Measurements from ENCODE around the gene EPPIN.
"Not testable (repeated sequence)": the region's sequence is repeated elsewhere in the genome, so short reads cannot be mapped to it uniquely, and the experiment has no call there.

The EPPIN gene

DNA sequence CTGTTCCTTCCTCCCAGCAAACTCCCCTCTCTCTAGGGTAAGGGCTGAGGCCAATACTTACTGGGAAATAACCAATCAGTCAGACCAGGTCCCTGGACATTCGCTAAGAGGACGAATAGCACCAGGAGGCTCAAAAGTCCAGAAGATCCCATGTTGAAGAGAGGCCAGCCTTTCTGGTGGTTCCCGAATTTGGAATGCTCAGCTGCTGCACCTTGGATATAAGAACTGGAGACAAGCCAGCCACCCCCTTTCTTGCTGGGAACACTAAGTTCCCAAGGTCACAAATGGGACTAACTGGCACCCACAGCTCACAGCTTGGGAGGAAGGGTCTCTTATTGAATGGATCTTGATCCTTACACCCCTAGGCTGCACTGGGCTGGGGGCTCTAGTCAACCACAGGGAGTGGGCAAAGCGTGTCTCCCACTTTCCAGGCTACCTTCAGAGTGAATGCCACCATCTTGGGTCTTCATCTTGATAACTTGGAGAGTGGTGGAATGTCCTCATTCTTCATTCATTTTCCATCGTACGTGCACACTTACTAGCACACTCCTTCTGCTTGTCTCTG, at the start of gene EPPIN:
Gene EPPIN, minus strand, starts transcription at position 196 of the 565 bp plus-strand sequence. Its CDS starts 44 bp downstream, at position 152.
- in situ Hi-C loops (cut with MboI; ENCODE audit: low sequenced_read_pairs): no loop called here

DNA sequence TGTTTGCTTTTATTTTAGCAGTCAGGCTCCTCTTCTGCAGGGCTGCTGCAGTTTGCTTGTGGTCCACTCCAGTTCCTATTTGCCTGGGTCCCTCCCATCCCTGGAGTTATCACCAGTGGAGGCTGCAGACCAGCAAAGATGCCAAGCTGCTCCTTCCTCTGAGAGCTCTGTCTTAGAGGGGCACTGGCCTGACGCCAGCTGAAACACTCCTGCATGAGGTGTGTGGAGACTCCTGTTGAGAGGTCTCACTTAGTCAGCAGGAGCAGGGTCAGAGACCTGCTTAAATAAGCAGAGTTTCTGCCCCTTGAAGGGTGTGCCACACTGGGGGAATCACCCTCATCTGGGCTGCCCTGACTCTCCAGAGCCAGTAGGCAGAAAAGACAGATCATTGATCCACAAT, 48.0 kb upstream of the EPPIN start:
- in situ Hi-C loops (cut with MboI; ENCODE audit: low sequenced_read_pairs): no loop called here

DNA sequence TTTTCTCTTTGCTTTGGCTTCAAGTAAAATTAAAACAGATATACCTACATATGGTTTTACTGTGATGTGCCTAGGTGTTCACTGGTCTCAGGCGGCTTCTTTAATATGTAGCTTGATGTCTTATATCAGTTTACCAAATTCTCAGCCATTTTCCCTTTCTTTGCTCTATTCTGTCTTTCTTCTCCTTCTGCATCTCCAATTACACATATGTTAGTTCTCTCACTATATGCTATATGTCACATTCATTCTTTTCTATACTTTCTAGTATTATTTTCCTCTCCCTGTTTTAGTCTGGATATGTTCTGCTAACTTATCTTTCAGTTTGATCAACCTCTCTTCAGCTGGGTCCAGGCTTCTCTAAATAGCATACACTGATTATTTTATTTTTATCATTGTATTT, 46.3 kb upstream of the EPPIN start:
- in situ Hi-C loops (cut with MboI; ENCODE audit: low sequenced_read_pairs): no loop called here

DNA sequence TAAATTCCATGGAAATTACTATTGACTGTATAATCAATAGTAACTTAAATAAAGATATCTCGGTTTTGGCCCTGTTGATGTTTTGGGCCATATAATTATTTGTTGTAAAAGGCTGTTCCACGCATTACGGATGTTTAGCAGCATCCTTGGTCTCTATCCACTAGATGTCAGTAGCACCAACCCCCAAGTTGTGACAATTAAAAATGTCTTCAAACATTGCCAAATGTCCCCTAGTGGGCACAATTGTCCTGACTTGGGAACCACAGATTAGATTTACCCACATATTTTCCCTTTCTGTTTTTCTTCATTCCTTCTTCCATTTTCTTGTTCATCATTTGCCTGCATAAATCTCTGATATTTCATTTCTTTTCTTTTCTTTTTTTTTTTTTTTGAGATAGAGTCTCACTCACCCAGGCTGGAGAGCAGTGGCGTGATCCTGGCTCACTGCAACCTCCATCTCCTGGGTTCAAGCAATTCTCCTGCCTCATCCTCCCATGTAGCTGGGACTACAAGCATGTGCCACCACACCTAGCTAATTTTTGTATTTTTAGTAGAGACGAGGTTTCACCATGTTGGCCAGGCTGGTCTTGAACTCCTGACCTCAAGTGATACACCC, 45.5 kb upstream of the EPPIN start:
- in situ Hi-C loops (cut with MboI; ENCODE audit: low sequenced_read_pairs): no loop called here

DNA sequence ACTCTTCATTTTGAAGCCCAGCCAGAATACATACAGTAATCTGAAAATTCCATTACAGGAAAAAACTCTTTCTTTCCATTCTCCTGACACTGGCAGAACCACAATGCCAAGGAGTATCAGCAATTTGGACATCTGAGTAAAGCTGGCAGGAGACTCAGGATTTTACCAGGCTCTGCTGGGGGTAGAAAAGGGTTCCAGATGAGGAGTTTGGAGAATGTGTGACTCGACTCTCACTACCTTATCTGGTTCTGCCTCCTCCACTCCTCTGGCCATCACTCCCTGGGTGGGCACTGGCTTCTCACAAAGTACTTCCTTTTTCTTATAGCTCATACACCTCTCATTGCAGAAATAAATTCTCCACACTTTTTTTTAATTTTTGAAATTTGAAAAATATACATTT, 42.5 kb upstream of the EPPIN start:
- in situ Hi-C loops (cut with MboI; ENCODE audit: low sequenced_read_pairs): no loop called here

DNA sequence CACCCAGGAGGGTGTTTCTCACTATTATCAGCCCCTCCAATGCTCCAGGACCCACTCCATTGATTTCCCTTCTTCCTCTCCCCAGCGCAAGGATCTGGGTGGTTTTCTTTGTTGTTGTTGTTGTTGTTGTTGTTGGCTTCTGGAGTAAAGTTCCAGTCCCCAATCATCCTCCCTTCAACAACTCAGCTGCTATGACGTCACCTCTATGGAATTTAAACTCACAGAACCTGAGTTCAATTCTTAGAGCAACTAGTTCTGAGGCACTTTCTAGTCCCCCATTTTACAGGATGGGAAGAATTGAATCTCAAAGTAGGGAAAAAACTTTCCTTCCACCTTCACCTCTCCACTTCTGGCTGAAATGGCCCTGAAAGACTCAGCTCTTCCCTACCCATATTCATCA, 41.6 kb upstream of the EPPIN start:
- in situ Hi-C loops (cut with MboI; ENCODE audit: low sequenced_read_pairs): no loop called here

DNA sequence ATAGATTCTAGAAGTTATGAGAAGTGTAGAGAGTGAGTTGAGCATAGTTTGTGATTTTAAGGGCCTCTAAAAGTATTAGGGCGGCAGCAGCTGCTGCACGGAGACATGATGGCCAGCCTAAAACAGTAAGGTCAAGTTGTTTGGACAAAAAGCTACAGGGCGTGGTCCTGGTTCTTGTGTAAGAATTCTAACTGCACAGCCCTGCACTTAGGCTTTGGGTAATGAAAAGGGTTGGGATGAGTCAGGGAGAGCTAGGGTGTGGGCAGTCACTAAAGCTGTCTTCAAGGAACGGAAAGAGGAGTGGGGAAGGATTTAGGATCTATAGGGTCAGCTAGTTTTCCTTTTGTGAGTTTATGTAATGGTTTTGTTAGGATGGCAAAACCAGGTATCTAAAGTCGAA, 38.8 kb upstream of the EPPIN start:
- in situ Hi-C loops (cut with MboI; ENCODE audit: low sequenced_read_pairs): not testable (repeated sequence)

DNA sequence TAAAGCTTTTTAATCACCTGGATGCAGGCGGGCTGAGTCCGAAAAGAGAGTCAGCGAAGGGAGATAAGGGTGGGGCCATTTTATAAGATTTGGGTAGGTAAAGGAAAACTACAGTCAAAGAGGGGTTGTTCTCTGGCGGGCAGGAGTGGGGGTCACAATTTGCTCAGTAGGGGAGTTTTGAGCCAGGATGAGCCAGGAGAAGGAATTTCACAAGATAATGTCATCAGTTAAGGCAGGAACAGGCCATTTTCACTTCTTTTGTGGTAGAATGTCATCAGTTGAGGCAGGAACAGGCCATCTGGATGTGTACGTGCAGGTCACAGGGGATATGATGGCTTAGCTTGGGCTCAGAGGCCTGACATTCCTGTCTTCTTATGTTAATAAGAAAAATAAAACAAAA, 37.1 kb upstream of the EPPIN start:
- in situ Hi-C loops (cut with MboI; ENCODE audit: low sequenced_read_pairs): not testable (repeated sequence)

DNA sequence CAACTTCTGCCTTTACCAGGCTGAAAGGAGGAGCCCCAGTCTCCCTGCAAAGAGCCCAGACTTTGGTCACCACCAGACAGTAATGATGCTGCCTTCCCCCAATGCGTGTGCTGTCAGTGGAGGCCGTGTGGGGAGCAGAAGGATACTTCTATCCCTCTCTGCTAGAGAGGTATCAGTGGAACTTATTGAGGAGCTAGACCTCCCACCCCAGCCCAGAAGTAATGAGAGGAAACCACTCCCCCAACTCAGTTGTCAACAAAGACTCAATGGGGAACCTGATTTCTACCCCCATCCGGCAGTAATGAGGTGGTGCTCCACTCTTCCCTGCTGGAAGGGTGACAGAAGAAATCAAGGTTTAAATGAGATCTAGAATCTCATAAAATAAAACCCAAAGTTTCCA, 36.3 kb upstream of the EPPIN start:
- in situ Hi-C loops (cut with MboI; ENCODE audit: low sequenced_read_pairs): no loop called here

DNA sequence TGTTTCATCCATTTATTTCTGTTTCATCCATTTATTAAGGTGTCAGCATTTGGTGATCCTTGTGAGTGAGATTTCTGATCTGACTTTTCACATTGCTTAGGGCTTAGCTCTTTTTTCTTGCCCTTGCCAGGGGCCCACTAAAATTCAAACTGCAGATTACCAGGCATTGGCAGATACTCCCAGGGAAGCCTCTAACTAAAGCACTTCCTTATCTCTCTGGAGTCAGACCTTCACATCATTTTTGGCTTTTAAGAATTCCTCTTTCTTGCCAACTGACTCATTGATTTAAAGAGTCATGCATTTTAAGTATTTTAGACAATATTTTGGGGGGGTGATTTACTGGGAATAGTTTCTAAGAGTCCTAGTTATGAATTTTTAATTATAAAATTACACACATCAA, 34.5 kb upstream of the EPPIN start:
- in situ Hi-C loops (cut with MboI; ENCODE audit: low sequenced_read_pairs): no loop called here

DNA sequence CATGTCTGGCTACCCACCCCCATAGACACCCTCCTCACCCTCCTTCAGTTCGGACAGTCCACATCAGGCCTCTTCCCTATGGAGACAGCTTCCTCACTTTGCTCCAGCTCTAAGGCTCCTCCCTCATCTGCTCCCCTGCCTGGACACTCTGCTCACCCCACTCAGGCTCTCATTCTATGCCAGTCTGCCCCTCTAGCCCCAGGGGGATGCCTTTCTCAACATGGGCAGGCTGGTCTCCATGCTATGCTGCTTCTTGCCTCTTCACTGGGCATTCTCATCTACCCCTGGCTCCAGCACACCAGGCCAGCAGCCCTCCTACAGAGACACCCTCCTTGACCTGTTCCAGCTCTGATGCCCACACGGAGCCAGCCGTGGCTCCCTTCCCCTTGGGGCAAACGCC, 32.0 kb upstream of the EPPIN start, which contains the start of gene WFDC8:
Gene WFDC8, minus strand, starts transcription at position 101 of the 400 bp plus-strand sequence. Its CDS starts 37 bp downstream, at position 64.
- in situ Hi-C loops (cut with MboI; ENCODE audit: low sequenced_read_pairs): no loop called here

DNA sequence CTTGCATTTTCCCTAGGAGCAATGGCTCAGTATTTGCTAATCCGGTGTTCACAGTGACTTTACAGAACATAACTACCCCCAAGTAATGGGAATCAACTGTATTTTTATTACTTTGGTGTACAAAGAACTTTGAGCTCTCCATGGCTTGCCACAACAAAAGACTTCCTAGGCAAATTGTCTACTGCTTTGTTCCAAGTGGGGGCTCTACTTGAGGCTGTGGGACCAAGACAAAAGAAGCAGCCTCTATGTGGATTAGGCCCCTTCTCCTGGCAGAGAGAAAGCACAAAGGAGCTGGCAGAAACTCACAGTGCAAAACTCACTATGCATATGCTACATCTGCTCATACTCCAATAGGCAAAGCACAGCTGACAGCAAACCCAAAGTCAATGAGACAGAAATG, 31.0 kb upstream of the EPPIN start:
- in situ Hi-C loops (cut with MboI; ENCODE audit: low sequenced_read_pairs): no loop called here

DNA sequence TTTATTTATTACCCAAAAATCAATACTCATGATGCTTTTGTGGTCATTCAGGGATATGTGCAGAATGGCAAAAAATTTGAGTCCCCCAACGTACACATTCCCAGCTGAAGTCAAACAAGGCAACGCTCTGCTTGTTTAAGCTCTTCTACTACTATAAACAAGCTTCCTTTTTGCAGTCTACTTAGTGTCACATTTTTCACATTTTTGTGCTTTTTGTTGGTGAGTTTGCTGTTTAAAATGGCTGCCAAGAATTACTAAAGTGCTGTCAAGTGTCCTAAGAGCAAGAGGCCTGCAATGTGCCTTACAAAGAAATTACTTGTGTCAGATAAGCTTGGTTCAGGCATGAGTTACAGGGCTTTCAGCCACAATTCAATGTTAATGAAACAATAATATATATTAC, 29.8 kb upstream of the EPPIN start:
- in situ Hi-C loops (cut with MboI; ENCODE audit: low sequenced_read_pairs): no loop called here

DNA sequence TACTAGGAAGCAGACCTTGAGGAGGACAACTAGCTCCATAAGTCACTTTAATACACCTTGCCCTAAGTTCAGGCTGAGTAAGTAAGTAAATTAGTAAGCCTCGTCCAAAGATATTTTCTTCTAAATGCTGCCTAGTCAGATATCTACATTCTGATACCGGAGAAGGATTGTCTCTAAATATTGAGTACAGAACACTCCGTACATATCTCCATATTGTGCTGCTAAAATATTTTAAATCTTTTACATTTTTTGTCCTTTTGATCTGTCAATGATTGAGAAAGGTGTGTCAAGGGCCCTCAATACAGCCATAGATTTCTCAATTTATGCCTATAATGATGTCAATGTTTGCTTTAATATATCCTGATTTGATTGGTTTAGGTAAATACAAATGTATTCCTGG, 28.7 kb upstream of the EPPIN start:
- in situ Hi-C loops (cut with MboI; ENCODE audit: low sequenced_read_pairs): no loop called here

DNA sequence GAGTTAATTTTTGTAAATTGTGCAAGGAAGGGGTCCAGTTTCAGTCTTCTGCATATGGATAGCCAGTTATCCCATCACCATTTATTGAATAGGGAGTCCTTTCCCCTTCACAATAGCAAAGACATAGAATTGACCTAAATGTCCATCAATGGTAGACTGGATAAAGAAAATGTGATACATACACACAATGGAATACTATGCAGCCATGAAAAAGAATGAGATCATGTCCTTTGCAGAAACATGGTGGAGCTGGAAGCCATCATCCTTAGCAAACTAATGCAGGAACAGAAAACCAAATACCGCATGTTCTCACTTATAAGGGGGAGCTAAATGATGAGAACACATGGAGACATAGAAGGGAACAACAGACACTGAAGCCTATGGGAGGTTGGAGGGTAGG, 22.4 kb upstream of the EPPIN start:
- in situ Hi-C loops (cut with MboI; ENCODE audit: low sequenced_read_pairs): not testable (repeated sequence)

DNA sequence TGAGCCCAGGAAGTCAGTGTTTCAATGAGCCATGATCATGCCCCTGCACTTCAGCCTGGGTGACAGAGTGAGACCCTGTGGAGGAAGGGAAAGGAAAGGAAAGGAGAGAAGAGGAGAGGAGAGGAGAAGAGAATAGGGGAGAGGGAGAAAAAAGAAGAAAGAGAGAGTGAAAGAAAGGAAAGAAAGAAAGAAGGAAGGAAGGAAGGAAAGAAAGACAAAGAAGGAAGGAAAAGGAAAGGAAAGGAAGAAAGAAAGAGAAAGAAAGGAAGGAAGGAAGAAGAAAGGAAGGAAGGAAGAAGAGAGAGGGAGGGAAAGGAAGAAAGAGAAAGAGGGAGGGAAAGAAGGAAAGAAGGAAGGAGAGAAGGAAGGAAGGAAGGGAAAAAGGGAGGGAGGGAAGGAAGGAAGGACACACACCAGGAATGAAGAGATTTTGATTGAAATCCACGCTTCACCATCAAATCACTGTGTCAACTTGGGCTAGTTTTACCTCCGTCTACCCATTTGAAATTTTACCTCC, 17.6 kb upstream of the EPPIN start:
- in situ Hi-C loops (cut with MboI; ENCODE audit: low sequenced_read_pairs): no loop called here

DNA sequence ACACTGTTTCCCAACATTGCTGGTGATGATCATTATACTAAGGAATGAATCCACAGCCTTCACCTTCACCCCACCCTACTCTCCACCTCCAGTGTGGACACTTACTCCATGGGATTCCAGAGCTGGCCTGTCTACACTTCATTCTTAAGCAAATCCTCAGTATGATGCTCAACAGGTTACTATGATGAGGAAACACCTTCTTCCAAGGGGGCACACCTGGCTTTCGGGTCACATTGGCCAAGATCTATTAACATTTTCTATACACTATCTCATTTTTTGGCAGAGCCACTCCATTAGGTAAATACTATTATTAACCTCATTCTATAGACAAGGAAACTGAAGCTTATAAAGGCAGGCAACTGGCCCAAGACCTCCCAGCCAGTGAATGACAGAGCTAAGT, 8.0 kb upstream of the EPPIN start:
- in situ Hi-C loops (cut with MboI; ENCODE audit: low sequenced_read_pairs): no loop called here

DNA sequence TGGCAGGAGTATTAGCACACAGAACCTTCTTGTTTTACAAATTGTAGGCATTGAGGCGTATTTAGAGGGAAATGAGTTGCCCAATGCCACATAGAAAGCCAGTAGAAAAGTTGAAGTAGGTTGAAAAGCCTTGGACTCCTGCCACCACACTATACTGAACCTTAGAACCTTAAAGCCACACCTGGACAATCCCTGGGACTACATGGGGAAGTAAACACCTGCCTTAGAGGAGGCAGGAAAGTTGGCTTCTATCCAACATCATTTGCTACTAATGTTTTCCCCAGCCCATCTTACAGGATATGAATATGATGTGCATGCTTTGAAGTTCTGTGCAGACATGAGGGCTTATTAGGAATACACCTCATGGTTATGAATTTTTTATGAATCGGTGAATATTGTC, 5.3 kb upstream of the EPPIN start:
- in situ Hi-C loops (cut with MboI; ENCODE audit: low sequenced_read_pairs): no loop called here

DNA sequence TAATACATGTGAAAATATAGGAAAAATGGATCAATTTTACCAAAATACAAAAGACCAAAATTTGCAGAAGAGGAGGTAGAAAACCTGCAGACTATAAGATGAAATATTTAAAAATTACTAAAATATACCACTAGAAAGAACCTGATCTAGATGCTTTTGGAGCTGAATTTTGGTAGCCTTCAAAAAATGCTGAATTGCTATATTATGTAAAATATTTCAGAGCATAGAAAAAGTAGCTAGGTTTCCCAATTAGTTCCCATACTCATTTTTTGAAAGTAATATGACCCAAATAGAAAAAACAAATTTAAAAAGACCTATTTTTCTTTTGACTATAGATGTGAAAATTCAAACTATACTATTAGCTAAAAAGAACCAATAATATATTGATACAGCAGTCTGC, 3.6 kb upstream of the EPPIN start:
- in situ Hi-C loops (cut with MboI; ENCODE audit: low sequenced_read_pairs): no loop called here

DNA sequence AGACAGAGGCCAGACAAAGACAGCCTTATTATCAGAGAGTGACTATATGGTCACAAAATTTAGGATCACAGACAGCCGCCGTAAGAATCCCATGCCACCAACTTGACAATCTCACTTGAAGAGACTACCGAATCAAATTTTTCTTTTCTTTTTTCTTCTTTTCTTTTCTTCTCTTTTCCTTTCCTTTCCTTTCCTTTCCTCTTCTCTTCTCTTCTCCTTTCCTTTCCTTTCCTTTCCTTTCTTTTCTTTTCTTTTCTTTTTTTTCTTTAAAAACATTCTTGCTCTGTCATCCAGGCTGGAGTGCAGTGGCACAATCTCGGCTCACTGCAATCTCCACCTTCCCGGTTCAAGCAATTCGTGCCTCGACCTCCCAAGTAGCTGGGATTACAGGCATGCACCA, 1.2 kb upstream of the EPPIN start:
- in situ Hi-C loops (cut with MboI; ENCODE audit: low sequenced_read_pairs): no loop called here

DNA sequence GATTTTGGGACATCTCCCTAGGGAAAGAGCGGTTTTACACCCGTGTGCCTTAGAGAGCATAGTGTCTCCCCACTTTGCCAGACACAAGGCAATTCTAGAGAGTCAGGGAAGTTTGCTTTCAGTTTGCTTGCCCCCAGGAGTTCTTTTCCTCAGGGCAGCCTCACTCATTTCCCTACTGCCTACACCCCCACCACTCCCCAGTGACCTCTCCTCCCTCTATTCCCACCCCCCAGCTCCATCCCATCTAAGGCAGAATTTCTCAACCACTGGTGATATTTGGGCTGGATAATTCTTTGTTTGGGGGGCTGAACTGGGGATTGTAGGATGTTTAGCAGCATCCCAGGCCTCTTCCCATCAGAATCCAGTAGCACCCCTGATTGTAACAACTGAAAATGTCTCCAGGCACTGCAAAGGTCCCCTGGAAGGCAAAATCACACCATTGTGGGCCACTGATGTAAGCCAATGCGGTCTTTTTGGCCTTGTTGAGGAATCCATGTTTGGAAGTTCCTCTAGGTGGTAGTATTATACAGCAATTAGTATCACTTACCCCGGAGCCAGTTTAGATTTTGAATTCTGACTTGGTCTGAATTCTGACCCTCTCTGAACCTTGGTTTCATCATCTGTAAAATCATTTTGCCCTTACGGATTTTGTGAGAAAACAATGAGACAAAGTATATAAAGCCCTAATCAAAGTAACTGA, 1.3 kb downstream of the EPPIN start:
- in situ Hi-C loops (cut with MboI; ENCODE audit: low sequenced_read_pairs): no loop called here

DNA sequence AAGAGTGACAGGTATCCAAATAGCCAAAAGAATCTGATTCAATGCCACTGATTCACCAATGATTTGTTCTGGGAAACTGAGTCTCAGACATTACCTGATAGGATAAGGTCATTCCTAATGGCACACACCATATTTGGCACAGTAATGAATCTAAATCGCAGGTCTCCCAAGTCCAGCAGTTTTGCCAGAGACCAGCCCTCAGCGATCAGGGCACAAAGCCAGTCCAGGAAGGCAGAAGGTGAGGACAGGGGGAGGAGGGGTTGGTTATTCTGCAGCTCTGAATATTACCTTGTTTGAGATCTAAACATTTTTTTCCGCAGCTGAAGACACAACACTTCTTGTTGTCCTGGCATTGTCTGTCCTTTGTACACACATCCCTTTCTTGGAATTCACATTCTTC, 1.9 kb downstream of the EPPIN start:
- in situ Hi-C loops (cut with MboI; ENCODE audit: low sequenced_read_pairs): no loop called here

All from hTERT RPE-1 (cell line).